NCI-H1105 treated with DMSO at 0.1 percent for 48 hours (cell line): ENCODE data around the gene SLC39A6.
A peak's percentile ranks its signal among the peaks of the same experiment; 100 is the strongest.
"Not testable (repeated sequence)": the region's sequence is repeated elsewhere in the genome, so short reads cannot be mapped to it uniquely, and the experiment has no call there.

Experiments
- DNase-seq: peaks from one replicate; lab custom pipeline; 2025; lab: John Stamatoyannopoulos, UW

SLC39A6 gene

DNA sequence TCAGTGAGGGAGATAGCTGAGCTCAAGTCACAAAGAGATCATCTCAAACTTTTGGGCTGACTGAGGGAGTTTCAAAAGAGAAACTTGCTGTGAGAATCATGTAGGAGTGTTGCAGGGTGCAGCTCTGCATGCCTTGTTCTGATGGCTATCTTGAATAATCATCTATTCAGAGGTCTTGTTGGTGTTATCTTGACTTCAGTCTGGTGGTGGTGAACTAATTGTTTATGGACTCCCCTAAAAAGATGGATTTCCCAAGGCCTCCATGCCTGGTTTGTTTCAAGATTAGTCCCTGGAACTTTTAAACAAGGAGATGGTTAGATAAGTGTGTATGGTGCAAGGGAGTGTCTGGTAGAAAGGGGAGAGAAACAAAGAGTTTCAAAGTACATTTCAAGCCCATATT, 29.8 kb downstream of the SLC39A6 start:
- DNase-seq = no peak

DNA sequence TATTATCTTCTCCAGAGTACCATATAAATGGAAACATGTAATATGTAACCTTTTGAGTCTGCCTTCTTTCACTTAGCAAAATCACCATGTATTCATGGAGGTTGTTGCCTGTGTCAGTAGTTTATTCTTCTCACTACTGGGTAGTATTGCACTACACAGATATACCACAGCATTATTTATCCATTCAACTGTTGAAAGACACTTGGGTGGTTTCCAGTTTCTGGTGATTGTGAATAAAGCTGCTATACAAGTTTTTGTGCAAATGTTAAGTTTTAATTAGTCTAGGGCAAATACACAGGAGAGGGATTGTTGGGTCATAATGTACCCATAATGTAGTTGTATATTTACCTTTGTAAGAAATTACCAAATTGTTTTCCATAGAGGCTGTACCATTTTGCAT, 32.2 kb downstream of the SLC39A6 start:
- no peak for DNase-seq

DNA sequence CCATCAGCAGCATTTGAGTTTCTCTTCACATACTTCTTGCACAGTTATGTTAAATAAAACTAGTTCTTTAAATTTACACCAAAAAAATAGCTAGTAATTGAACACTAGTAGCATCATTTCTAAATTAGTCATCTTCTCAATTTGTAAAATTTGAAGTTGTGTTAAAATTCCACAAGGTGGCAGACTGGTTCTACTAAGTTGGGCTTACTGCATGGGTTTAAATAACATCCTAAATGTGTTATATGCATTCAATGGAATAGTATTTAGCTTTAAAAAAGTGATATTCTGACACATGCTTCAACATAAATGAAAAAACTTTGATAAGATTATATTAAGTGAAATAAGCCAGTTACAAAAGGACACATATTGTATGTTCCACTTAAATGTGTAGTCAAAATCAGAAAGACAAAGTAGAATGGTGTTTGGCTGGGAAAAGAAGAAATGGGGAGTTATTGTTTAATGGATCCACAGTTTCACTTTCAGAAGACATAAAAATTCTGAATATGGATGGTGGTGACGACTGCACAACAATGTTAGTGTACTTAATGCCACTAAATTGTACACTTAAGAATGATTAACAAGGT, 33.1 kb downstream of the SLC39A6 start:
- DNase-seq = peak; percentile 65

DNA sequence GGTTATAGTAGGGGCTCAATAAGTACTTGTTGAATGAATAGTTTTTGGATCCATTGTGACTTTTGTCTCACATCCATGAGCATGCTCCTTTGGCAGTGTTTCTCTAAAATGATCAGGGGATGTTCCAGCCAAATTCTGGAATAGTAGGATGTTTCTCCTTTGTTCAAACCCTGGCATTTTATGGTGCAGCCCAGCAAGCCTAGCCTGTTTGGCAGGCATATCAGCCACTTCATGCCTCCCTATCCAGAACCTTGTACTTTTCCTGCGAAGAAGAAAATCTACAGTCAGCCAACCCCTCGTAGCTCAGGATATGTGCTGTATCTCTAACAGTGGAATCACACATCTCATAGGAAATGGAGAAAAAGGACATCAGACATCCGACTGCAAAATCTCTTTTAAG, 34.7 kb downstream of the SLC39A6 start:
- DNase-seq = no peak

GRCh38 chr18:36092116-36092515, 37.0 kb downstream of the SLC39A6 start:
- DNase-seq = not testable (repeated sequence)

DNA sequence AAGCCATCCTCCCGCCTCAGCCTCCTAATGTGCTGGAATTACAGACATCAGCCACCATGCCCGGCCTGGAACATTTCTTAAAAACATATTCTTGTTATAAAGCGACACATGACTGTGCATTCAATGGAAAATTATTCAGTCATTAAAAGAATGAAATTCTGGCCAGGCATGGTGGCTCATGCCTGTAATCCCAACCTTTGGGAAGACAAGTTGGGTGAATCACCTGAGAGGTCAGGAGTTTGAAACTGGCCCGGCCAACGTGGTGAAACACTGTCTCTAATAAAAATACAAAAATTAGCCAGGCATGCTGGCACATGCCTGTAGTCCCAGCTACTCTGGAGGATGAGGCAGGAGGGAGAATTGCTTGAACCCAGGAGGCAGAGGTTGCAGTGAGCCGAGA, 40.1 kb downstream of the SLC39A6 start:
- no peak for DNase-seq

GRCh38 chr18:36088256-36088655, 40.9 kb downstream of the SLC39A6 start:
- no peak for DNase-seq

- DNase-seq = no peak
Measured at GRCh38 chr18:36086186-36086585, 43.0 kb downstream of the SLC39A6 start.

GRCh38 chr18:36085195-36085594, 43.9 kb downstream of the SLC39A6 start:
- no peak for DNase-seq

- no peak for DNase-seq
Measured at GRCh38 chr18:36083729-36084128, 45.4 kb downstream of the SLC39A6 start.

- DNase-seq = not testable (repeated sequence)
Measured at GRCh38 chr18:36081118-36081517, 48.0 kb downstream of the SLC39A6 start.

GRCh38 chr18:36078751-36079529, 50.2 kb downstream of the SLC39A6 start:
- no peak for DNase-seq

GRCh38 chr18:36077764-36078163, 51.4 kb downstream of the SLC39A6 start:
- DNase-seq = not testable (repeated sequence)

DNA sequence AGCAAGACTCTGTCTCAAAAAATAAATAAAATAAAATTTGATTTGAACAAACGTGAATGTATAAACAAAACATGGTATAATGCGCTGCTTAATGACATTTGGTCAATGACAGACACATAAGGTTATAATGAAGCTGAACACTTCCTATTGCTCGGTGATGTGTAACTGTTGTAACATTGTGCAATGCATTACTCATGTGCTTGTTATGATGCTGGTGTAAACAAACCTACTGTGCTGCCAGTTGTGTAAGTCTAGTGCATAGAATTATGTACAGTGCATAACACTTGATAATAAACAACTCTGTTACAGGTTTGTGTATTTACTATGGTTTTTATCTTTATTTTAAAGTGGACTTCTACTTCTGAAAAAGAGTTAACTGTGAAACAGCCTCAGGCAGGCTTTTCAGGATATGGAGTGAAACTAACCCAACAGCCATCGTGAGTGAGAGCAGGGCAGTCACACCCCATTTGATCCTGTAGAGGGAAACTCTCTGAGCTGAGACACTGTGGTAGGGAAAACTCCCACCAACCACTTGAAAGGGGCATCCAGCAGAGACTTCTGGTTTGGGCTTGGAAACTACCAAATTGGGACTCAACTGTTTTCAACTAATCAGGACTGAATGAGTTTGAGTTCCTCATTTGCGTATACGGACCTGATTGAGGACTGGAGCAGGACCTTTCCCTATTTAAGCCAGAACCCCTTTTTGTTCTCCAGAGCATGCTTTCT, 53.1 kb downstream of the SLC39A6 start:
- no peak for DNase-seq

DNA sequence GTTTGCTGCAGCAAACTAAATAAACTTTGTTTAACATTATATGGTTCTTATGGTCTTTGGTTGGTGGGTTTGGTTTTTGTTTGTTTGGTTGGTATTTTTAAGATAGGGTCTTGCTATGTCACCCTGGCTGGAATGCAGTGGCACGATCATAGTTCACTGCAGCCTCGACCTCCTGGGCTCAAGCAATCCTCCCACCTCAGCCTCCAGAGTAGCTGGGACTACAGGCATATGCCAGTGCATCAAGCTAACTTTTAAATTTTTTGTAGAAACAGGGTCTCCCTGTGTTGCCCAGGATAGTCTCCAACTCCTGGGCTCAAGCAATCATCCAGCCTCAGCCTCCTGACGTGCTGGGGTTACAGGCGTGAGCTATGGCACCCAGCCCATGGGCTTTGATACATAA, 54.7 kb downstream of the SLC39A6 start:
- DNase-seq = no peak

GRCh38 chr18:36073676-36074075, 55.5 kb downstream of the SLC39A6 start:
- DNase-seq = no peak

GRCh38 chr18:36072406-36072805, 56.7 kb downstream of the SLC39A6 start:
- DNase-seq = not testable (repeated sequence)

DNA sequence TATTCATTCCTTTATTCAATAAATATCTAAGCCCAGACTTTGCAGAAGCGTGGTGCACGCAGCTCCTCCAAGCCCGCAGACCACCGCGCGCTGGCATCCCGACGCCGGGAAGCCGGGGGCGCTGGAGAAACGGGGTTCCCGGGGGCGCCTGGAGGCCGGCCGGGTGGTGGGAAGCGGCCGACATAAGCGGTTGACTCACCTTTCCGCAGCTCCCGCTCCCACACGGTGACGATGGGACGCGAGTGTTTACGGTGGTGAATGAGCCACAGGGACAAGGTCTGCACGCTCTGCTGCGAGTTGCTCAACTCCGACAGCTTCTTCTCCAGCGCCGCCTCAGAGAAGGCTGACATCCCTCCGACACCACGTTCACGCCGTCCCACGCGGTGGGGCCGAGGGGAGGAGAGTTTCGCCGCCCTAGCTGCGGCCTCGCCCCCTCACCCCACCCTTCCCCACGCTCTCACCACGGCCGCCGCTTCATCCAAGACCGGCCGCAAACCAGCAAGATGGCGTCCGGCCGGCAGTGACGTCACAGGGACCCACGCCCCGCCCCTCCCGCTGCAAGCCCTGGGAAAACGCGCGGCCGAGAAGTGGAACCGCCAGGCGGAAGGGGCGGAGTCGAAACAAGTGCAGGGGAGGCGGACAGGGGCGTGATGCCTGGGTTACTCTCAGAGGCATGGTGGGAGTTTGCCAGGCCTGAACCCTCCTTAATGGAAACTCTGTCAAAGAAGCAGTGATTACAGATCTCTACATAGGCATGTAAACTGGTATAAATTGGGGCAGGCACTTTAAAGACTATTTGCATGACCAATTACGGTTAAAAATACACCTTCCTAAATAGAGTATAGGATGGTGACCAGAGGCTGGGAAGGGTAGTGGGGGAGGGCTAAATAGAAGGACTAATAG, 61.8 kb downstream of the SLC39A6 start, which contains the start of gene RPRD1A:
Gene RPRD1A (minus strand): TSS at position 505 of the 903 bp plus-strand sequence. CDS start 155 bp downstream, at position 350.
- peak; percentile 96 for DNase-seq

GRCh38 chr18:36066686-36067054, 62.5 kb downstream of the SLC39A6 start:
- no peak for DNase-seq

- DNase-seq = no peak
Measured at GRCh38 chr18:36066001-36066400, 63.1 kb downstream of the SLC39A6 start.

- not testable (repeated sequence) for DNase-seq
Measured at GRCh38 chr18:36064809-36065079, 64.4 kb downstream of the SLC39A6 start.
